Mesothelial cell of epicardium (in vitro differentiated cells): ENCODE data around the gene TLL1. TPM values are rescaled to one million over a fixed set of nuclear protein-coding genes. Genes with fewer than 3 reads are reported as not detected.

Source experiments
- DNase-seq, 2 experiments: peaks; one replicate each; pipeline ENCODE4 v3.0.0; 2021; ENCODE audit warnings: low spot score in 2 of 2; ENCODE audit not compliant: unreplicated experiment in 2 of 2
- H3K27ac Mint-ChIP-seq: 2 replicates; pipeline ENCODE4 v1.8.0; 2021; ENCODE audit warnings: mixed read lengths
- H3K27me3 Mint-ChIP-seq: 2 replicates; pipeline ENCODE4 v1.8.0; 2021; ENCODE audit warnings: low read depth, mixed read lengths
- H3K36me3 Mint-ChIP-seq: 2 replicates; pipeline ENCODE4 v1.8.0; 2021; ENCODE audit warnings: mixed read lengths
- H3K4me1 Mint-ChIP-seq: 2 replicates; pipeline ENCODE4 v1.8.0; 2021; ENCODE audit warnings: mixed read lengths
- H3K4me3 Mint-ChIP-seq: 2 replicates; pipeline ENCODE4 v1.8.0; 2021; ENCODE audit warnings: mild to moderate bottlenecking, moderate library complexity, mixed read lengths
- H3K9me3 Mint-ChIP-seq: 2 replicates; pipeline ENCODE4 v1.8.0; 2021; ENCODE audit warnings: mixed read lengths
- total RNA-seq: library from RNA; stranded (reverse); gene quantifications from 3 replicates; pipeline ENCODE4 v1.2.1, GENCODE V29; 2021
- TF ChIP-seq, protein P1 (sequence below): fragments of 200-600 bp; sonication (generic); IDR thresholded peaks from one replicate; pipeline ENCODE4 v1.5.0; 2021; ENCODE audit warnings: antibody characterized with exemption; ENCODE audit not compliant: unreplicated experiment

Gene TLL1
- total RNA-seq, 1 donor from 2014 or later = 1.8 TPM

DNA sequence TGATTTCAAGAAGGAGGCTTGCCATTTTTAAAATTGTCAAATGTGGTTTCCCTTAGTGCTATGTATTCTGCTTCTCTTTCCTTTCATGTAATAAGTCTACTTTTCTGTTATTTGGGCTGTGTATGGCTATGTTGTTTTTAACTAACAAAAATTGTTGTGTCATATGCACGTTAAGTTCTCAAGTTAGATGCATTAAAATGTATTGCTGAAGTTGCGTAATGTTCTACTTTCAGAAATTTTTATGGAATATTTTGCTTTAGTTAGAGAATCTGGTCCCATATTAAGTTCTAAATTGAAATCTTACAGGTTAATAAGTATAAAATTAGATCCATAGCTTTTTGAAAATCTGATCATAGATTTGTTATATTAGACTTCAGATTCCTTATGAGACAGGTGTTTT lies 133.2 kb downstream of the TLL1 start:
- peaks cover 9% of the 10 kb centered on the region for H3K9me3 Mint-ChIP-seq
- DNase-seq = no peak
- TF ChIP-seq, protein P1, sequence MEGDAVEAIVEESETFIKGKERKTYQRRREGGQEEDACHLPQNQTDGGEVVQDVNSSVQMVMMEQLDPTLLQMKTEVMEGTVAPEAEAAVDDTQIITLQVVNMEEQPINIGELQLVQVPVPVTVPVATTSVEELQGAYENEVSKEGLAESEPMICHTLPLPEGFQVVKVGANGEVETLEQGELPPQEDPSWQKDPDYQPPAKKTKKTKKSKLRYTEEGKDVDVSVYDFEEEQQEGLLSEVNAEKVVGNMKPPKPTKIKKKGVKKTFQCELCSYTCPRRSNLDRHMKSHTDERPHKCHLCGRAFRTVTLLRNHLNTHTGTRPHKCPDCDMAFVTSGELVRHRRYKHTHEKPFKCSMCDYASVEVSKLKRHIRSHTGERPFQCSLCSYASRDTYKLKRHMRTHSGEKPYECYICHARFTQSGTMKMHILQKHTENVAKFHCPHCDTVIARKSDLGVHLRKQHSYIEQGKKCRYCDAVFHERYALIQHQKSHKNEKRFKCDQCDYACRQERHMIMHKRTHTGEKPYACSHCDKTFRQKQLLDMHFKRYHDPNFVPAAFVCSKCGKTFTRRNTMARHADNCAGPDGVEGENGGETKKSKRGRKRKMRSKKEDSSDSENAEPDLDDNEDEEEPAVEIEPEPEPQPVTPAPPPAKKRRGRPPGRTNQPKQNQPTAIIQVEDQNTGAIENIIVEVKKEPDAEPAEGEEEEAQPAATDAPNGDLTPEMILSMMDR = no peak
- H3K27ac Mint-ChIP-seq = no peak overlapping the region
- H3K36me3 Mint-ChIP-seq = no peaks in the 10 kb centered on the region
- no peaks in the 10 kb centered on the region for H3K27me3 Mint-ChIP-seq
- H3K4me3 Mint-ChIP-seq = no peak overlapping the region
- peaks cover 3% of the 10 kb centered on the region for H3K4me1 Mint-ChIP-seq

DNA sequence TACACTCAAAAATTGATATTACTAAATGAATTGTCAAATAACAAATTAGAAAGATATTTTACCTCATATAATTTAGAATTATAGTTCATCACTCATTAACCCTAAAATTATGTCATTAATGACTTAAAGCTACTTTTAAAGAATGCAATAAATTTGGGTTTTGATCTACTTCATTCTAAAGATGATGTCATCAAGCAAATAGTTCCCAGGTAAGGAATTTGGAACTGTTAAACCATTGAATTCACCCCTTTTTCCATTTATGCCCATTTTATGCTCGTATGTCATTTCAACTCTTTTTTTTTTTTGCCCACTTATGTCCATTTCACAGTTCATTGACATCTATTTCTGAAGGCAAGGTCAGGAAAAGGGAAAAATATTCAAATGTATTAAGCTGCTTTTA lies 135.5 kb downstream of the TLL1 start:
- H3K36me3 Mint-ChIP-seq = no peaks in the 10 kb centered on the region
- no peak for DNase-seq
- H3K27ac Mint-ChIP-seq = no peak overlapping the region
- no peaks in the 10 kb centered on the region for H3K27me3 Mint-ChIP-seq
- peaks cover 19% of the 10 kb centered on the region for H3K9me3 Mint-ChIP-seq
- H3K4me1 Mint-ChIP-seq = no peaks in the 10 kb centered on the region
- no peak overlapping the region for H3K4me3 Mint-ChIP-seq
- TF ChIP-seq, protein P1 = no peak

DNA sequence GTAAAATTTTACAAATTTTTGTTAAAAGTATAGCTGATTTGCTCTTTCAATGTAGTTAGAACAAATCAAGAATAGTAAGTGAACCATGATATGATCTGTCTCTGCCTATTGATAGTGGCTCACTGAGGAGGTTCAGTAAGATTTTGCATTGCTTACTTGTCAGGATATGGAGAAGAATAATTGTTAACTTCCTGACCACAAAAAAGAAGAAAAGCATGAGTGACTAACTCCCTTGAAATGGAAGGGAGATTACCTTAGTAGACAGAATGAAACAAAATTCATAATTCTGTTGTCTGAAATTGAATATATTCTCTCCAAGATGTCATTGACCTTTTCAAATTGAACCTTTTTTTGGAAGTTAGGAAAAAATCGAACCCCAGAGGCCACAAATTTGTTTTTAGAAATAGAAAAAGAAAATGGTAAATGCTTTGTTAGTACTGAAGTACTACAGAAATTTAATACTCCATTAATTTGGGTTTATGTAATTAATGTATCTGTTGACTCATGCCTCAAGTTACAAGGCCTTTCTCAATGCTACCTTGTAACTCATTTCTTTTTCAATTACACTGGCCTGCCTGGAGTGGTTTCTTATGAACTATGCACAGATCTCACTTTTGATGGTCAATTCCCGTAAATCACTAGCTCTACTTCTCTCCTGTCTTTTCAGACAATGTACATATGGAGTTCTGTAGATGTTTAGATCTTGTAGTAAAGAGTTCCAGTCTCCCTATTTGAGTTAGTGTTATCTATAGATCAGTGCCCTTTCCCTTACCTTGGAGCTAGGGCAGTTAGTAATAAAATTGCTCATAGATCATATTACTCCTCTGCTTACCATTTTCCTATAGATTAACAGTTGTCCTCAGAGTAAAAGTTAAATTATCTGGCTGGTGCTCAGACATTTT lies 139.3 kb downstream of the TLL1 start:
- TF ChIP-seq, protein P1 = no peak
- DNase-seq = no peak
- no peaks in the 10 kb centered on the region for H3K36me3 Mint-ChIP-seq
- H3K9me3 Mint-ChIP-seq = peaks cover 19% of the 10 kb centered on the region
- H3K4me3 Mint-ChIP-seq = no peak overlapping the region
- H3K27me3 Mint-ChIP-seq = no peaks in the 10 kb centered on the region
- no peaks in the 10 kb centered on the region for H3K4me1 Mint-ChIP-seq
- H3K27ac Mint-ChIP-seq = no peak overlapping the region

DNA sequence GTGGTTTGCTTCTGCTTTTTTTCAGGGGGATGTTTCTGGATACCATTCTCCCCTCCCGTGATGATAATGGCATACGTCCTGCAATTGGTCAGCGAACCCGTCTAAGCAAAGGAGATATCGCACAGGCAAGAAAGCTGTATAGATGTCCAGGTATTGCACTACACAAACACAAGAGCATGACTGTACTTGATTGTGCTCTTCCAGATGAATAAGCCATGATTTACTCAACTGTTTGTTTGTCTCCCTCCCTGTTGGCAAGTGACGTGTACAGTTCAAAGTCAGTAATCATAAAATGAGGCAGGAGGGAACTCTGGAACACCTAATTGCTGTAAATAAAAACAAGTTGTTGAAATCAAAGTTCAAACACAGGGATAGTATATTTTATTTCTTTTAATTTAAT lies 141.4 kb downstream of the TLL1 start:
- no peak overlapping the region for H3K27ac Mint-ChIP-seq
- H3K4me3 Mint-ChIP-seq = no peak overlapping the region
- TF ChIP-seq, protein P1 = no peak
- H3K36me3 Mint-ChIP-seq = no peaks in the 10 kb centered on the region
- H3K27me3 Mint-ChIP-seq = no peaks in the 10 kb centered on the region
- no peaks in the 10 kb centered on the region for H3K4me1 Mint-ChIP-seq
- peaks cover 19% of the 10 kb centered on the region for H3K9me3 Mint-ChIP-seq
- no peak for DNase-seq

DNA sequence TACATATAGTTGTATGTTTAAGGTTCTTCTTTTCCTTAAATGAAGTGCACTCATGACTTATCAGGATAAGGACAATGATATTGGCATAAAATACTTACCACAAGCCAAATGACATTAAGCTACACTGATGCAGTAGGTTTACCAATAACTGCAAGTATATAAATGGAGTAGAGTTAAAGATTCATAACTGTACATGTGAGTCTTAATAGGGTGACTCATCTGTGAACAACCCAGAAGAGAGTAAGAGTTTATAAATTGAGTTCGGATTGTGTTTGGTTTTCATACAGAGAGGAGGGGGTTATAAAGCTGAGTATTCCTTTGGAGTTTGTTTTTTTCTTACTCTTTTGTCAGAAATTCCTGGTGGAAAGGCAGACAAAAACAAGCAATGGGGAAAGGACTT lies 144.8 kb downstream of the TLL1 start:
- no peak overlapping the region for H3K4me3 Mint-ChIP-seq
- no peak for DNase-seq
- TF ChIP-seq, protein P1 = no peak
- H3K27me3 Mint-ChIP-seq = no peaks in the 10 kb centered on the region
- H3K9me3 Mint-ChIP-seq = no peaks in the 10 kb centered on the region
- H3K4me1 Mint-ChIP-seq = no peaks in the 10 kb centered on the region
- no peaks in the 10 kb centered on the region for H3K36me3 Mint-ChIP-seq
- no peak overlapping the region for H3K27ac Mint-ChIP-seq
